Hepatocyte (in vitro differentiated cells): Measurements from ENCODE around the gene CORO2B.

Experiments used
- EZH2 ChIP-seq: fragments of 200-600 bp; sonication (generic); IDR thresholded peaks from 2 replicates; pipeline ENCODE4 v1.6.1; 2016; ENCODE audit warnings: antibody characterized with exemption, mild to moderate bottlenecking, borderline replicate concordance
- EZH2phosphoT487 ChIP-seq: fragments of 200-600 bp; sonication (generic); IDR thresholded peaks from one replicate; pipeline ENCODE4 v1.6.1; 2018; ENCODE audit warnings: antibody characterized with exemption, mild to moderate bottlenecking, low read depth, moderate library complexity; ENCODE audit not compliant: unreplicated experiment, severe bottlenecking

- TF ChIP-seq EZH2 = no peak
- TF ChIP-seq EZH2phosphoT487 = no peak
Observed at GRCh38 chr15:68704496-68705021, 125.8 kb downstream of the CORO2B start.
